ENCODE measurements around the gene ADCK1. TPM values are rescaled to one million over a fixed set of nuclear protein-coding genes. Genes with fewer than 3 reads are reported as not detected.

ADCK1 gene
- total RNA-seq, 1 experiment from 2014 or later = 10.1 TPM

- TF ChIP-seq POLR2AphosphoS5 (IDR thresholded peaks at IDR 0.05; ENCODE audit: low read depth, low read length) (no peak), TCF7L2 (IDR thresholded peaks at IDR 0.05; ENCODE audit: low read depth, low read length) (no peak), SIN3A (IDR thresholded peaks at IDR 0.05; ENCODE audit: borderline replicate concordance, insufficient read depth, low read depth, low read length) (no peak)
- TF ChIP-seq, protein P1, sequence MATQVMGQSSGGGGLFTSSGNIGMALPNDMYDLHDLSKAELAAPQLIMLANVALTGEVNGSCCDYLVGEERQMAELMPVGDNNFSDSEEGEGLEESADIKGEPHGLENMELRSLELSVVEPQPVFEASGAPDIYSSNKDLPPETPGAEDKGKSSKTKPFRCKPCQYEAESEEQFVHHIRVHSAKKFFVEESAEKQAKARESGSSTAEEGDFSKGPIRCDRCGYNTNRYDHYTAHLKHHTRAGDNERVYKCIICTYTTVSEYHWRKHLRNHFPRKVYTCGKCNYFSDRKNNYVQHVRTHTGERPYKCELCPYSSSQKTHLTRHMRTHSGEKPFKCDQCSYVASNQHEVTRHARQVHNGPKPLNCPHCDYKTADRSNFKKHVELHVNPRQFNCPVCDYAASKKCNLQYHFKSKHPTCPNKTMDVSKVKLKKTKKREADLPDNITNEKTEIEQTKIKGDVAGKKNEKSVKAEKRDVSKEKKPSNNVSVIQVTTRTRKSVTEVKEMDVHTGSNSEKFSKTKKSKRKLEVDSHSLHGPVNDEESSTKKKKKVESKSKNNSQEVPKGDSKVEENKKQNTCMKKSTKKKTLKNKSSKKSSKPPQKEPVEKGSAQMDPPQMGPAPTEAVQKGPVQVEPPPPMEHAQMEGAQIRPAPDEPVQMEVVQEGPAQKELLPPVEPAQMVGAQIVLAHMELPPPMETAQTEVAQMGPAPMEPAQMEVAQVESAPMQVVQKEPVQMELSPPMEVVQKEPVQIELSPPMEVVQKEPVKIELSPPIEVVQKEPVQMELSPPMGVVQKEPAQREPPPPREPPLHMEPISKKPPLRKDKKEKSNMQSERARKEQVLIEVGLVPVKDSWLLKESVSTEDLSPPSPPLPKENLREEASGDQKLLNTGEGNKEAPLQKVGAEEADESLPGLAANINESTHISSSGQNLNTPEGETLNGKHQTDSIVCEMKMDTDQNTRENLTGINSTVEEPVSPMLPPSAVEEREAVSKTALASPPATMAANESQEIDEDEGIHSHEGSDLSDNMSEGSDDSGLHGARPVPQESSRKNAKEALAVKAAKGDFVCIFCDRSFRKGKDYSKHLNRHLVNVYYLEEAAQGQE (IDR thresholded peaks at IDR 0.05; ENCODE audit: insufficient read depth in 1 of 2, low read depth in 2 of 2, low read length in 1 of 2) = no peak
- TF ChIP-seq, protein P2, sequence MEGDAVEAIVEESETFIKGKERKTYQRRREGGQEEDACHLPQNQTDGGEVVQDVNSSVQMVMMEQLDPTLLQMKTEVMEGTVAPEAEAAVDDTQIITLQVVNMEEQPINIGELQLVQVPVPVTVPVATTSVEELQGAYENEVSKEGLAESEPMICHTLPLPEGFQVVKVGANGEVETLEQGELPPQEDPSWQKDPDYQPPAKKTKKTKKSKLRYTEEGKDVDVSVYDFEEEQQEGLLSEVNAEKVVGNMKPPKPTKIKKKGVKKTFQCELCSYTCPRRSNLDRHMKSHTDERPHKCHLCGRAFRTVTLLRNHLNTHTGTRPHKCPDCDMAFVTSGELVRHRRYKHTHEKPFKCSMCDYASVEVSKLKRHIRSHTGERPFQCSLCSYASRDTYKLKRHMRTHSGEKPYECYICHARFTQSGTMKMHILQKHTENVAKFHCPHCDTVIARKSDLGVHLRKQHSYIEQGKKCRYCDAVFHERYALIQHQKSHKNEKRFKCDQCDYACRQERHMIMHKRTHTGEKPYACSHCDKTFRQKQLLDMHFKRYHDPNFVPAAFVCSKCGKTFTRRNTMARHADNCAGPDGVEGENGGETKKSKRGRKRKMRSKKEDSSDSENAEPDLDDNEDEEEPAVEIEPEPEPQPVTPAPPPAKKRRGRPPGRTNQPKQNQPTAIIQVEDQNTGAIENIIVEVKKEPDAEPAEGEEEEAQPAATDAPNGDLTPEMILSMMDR (IDR thresholded peaks at IDR 0.05) = no peak
- Histone ChIP-seq H3K4me1 (ENCODE audit: control insufficient read depth, insufficient read depth, low read length) (no peaks in the 10 kb centered on the region), H3K9me3 (ENCODE audit: control insufficient read depth, insufficient read depth, low read depth, low read length) (no peaks in the 10 kb centered on the region), H3K36me3 (ENCODE audit: control insufficient read depth, insufficient read depth, low read length) (no peaks in the 10 kb centered on the region), H3K4me3 (ENCODE audit: low read depth in 2 of 2, low read length in 2 of 2) (no peak overlapping the region), H3K27me3 (ENCODE audit: control insufficient read depth, insufficient read depth, low read length) (no peaks in the 10 kb centered on the region), H3K27ac (ENCODE audit: low read length) (no peak overlapping the region)
- CTCF ChIA-PET = no interaction called here
- POLR2A ChIA-PET = no interaction called here
- in situ Hi-C loops (cut with HindIII; ENCODE audit: low pct_unique_long_range_greater_than_20kb, low sequenced_read_pairs) = no loop called here
- BruUV-seq (replicated peaks) = no TSS peak
- no peak for ATAC-seq
- intact Hi-C loops (cut with micrococcal nuclease; ENCODE audit: unreplicated experiment) = no loop called here
- DNase-seq (ENCODE audit: low read depth, low spot score) = no peak
Observed at GRCh38 chr14:77908847-77909246, 108.9 kb downstream of the ADCK1 start.

- ATAC-seq (no peak), DNase-seq (ENCODE audit: low read depth, low spot score) (no peak)
- Histone ChIP-seq H3K27me3 (ENCODE audit: control insufficient read depth, insufficient read depth, low read length) (no peaks in the 10 kb centered on the region), H3K4me3 (ENCODE audit: low read depth in 2 of 2, low read length in 2 of 2) (no peak overlapping the region), H3K4me1 (ENCODE audit: control insufficient read depth, insufficient read depth, low read length) (no peaks in the 10 kb centered on the region), H3K27ac (ENCODE audit: low read length) (no peak overlapping the region), H3K36me3 (ENCODE audit: control insufficient read depth, insufficient read depth, low read length) (no peaks in the 10 kb centered on the region), H3K9me3 (ENCODE audit: control insufficient read depth, insufficient read depth, low read depth, low read length) (no peaks in the 10 kb centered on the region)
- BruUV-seq (replicated peaks) = no TSS peak
- ChIA-PET CTCF (no interaction called here), POLR2A (no interaction called here)
- in situ Hi-C loops (cut with HindIII; ENCODE audit: low pct_unique_long_range_greater_than_20kb, low sequenced_read_pairs) (no loop called here), intact Hi-C loops (cut with micrococcal nuclease; ENCODE audit: unreplicated experiment) (no loop called here)
- TF ChIP-seq SIN3A (IDR thresholded peaks at IDR 0.05; ENCODE audit: borderline replicate concordance, insufficient read depth, low read depth, low read length) (no peak), POLR2AphosphoS5 (IDR thresholded peaks at IDR 0.05; ENCODE audit: low read depth, low read length) (no peak), TCF7L2 (IDR thresholded peaks at IDR 0.05; ENCODE audit: low read depth, low read length) (no peak)
- TF ChIP-seq, protein P1 (IDR thresholded peaks at IDR 0.05; ENCODE audit: insufficient read depth in 1 of 2, low read depth in 2 of 2, low read length in 1 of 2) = no peak
- TF ChIP-seq, protein P2 (IDR thresholded peaks at IDR 0.05) = no peak
Observed at GRCh38 chr14:77909911-77910310, 110.0 kb downstream of the ADCK1 start.
